GM19452 (cell line): Measurements from ENCODE around the gene PM20D1.
"Not testable (repeated sequence)": the region's sequence is repeated elsewhere in the genome, so short reads cannot be mapped to it uniquely, and the experiment has no call there.

Source experiments
- ATAC-seq: cut with Tn5 transposase; IDR thresholded peaks from one replicate; pipeline ENCODE4 v1.9.1; 2021; ENCODE audit not compliant: unreplicated experiment

Gene PM20D1, protein sequence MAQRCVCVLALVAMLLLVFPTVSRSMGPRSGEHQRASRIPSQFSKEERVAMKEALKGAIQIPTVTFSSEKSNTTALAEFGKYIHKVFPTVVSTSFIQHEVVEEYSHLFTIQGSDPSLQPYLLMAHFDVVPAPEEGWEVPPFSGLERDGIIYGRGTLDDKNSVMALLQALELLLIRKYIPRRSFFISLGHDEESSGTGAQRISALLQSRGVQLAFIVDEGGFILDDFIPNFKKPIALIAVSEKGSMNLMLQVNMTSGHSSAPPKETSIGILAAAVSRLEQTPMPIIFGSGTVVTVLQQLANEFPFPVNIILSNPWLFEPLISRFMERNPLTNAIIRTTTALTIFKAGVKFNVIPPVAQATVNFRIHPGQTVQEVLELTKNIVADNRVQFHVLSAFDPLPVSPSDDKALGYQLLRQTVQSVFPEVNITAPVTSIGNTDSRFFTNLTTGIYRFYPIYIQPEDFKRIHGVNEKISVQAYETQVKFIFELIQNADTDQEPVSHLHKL

DNA sequence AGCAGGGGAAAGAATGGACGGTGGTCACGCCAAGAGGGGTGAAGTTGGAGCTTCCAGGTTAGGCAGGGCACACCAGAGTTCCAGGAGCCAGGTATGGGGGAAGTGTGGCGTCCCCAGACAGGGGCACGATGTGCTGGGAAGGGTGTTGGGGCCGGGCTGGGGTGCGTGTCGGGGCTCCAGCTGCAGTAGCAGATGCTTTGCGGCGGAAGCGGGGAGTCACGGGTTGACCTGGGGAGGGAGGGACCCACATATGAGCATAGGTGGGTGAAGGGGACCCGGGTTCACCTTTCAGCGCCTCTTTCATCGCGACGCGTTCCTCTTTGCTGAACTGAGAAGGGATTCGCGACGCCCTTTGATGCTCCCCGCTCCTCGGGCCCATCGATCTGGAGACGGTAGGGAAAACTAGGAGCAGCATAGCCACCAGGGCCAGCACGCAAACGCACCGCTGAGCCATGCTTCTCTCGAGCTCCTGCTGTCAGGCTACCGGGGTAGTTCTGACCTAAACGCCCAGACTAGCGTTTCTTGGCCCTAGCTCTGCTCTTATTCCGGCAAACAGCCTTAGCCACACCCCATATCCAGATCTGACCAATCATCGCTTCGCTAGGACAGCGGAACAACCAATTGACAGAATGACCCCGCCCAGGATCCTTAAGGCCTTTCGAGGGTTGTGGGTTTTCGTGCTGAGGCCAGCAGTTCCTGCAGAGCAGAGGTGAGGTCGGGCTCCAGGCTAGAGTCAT lies at the start of gene PM20D1:
TSS of gene PM20D1 (minus strand) at position 514 of the 737 bp plus-strand sequence. CDS start at position 454, 60 bp downstream.
- ATAC-seq: peak; percentile 85

DNA sequence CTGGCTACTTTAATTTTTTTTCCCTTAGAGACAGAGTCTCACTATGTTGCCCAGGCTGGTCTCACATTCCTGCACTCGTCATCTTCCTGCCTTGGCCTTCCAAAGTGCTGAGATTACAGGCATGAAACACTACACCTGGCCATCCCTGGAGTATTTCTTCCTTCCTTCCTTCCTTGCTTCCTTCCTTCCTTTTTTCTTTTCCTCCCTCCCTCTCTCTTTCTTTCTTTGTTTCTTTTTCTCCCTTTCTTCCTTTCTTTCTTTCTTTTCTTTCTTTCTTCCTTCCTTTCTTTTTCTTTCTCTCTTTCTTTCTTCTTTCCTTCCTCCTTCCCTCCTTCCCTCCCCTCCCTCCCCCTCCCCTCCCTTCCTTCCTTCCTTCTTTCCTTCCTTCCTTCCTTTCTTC lies 46.4 kb upstream of the PM20D1 start:
- no peak for ATAC-seq

DNA sequence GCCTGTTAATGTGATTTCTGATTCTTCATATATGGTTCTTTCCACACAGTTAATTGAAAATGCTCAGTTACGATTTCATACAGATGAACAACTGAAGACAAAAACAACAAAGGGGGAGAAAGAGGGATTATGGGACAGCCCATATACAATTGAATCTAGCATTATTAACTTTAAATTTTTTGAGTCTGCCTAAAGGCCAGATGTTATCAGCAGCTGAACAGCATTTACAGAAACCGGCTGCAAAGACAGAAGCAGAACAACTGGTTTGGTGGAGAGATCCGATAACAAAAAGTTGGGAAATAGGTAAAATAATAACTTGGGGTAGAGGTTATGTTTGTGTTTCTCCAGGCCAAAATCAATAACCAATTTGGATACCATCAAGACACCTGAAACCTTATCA lies 44.2 kb upstream of the PM20D1 start:
- ATAC-seq: not testable (repeated sequence)

DNA sequence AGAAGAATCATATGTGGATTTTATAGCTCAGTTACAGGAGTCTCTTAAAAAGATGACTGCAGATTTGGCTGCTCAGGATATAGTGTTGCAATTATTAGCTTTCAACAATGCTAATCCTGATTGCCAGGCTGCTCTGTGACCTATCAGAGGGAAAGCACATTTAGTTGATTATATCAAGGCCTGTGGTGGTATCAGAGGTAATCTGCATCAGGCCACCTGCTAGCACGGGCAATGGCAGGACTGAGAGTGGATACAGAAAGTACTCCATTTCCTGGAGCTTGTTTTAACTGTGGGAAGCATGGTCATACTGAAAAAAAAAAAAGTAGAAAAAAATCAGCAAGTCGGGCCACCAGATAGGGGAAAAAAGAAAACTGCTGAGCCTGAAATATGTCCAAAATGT lies 42.2 kb upstream of the PM20D1 start:
- ATAC-seq: not testable (repeated sequence)

DNA sequence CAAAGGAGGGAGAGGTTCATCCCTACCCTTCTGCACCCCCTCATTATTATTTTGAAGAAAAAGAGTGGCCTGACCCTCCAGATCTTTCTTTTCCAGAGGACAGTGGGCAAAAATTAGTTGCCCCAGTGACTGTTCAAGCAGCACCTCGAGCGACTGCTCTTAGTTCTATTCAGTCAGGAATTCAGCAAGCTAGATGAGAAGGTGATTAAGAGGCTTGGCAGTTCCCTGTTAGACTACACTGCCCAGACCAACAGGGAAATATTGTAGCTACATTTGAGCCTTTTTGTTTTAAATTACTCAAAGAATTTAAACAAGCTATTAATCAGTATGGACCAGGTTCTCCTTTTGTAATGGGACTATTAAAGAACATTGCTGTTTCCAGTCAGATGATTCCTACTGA lies 41.5 kb upstream of the PM20D1 start:
- not testable (repeated sequence) for ATAC-seq

DNA sequence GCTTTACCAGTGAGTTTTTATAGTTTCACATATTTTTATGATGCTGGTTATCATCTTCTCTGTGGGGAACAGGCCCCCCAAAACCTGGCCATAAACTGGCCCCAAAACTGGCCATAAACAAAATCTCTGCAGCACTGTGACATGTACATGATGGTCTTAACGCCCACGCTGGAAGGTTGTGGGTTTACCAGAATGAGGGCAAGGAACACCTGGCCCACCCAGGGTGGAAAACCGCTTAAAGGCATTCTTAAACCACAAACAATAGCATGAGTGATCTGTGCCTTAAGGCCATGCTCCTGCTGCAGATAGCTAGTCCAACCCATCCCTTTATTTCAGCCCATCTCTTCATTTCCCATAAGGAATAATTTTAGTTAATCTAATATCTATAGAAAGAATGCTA lies 40.7 kb upstream of the PM20D1 start:
- ATAC-seq: not testable (repeated sequence)

DNA sequence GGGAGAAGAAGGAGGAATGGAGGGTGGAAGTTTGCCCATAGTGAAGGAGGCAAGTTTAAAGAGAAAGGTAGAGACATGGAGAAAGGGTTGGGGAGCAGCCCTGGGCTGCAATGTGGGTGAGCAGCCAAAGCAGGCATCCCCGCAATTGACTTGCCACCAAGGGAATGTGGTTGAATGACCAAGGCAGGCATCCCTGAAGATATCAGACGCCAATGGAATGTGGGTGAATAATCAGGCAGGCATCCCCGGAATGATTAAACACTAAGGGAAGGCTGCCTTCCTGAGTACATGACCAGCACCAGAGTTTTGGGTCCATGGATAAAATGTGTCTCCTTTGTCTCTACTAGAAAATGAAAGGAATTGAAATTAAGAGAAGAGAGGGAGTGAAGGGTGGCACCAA lies 39.8 kb upstream of the PM20D1 start:
- ATAC-seq: not testable (repeated sequence)

DNA sequence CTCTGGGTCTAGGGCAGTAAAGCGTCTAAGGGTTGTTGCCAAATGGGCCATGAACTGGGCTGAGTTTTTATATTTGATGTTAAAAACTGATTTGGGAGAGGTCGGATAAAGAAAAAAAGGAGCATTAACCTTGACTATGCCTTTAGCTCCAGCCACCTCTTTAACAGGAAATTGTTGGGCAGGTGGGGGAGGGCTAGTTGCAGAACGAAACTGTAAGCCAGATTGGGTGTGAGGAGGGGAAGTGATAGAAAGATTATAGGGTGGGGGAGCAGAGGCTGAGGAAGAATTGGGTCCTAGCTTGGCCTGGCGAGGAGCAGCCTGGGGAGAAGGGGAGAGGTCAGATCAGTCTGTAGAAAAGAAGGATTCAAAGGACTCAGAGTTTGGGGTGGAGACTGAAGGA lies 39.1 kb upstream of the PM20D1 start:
- ATAC-seq: not testable (repeated sequence)

DNA sequence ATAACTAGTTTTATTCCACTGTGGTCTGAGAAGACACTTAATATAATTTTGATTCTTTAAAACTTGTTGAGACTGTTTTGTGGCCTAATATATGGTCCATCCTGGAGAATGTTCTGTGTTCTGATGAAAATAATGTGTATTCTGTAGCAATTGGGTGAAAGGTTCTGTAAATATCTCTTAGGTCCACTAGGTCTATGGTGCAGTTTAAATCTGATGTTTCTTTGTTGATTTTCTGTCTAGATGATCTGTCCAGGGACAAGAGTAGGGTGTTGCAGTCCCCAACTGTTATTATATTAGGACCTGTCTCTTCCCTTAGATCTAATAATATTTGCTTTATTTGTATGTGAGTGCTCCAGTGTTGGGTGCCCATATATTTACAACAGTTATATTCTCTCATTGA lies 33.9 kb upstream of the PM20D1 start:
- ATAC-seq: no peak

DNA sequence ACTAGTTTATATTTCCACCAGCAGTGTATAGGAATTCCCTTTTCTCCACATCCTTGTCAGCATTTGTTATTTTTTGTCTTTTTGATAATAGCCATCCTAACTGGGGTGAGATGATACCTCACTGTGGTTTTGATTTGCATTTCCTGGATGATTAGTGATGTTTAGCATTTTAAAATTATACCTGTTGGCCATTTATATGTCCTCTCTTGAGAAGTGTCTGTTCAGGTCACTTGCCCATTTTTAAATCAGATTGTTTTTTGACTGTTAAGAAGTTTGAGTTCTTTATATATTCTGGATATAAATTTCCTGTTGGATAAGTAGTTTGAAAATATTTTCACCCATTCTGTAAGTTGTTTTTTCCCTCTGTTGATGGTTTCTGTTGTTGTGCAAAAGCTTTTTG lies 31.0 kb upstream of the PM20D1 start:
- ATAC-seq: no peak

DNA sequence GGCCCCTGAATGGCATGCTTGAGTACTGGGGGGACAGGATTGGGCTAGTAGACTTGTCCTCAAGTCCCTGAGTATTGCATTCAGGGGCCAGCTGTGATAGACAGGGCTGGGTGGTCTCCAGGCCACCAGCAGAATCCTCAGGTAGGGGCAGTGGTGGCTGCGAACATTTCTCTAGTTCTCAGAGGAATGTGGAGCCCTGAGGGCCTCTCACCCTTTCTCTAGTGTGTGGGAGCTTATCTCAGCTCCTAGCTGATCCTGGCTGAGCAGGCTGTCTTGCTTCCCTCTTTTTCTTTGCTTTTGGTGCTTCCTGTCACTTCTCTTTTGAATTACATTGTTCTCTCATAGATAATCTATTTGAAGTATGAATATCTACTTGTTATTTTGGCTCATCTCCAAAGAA lies 30.0 kb upstream of the PM20D1 start:
- ATAC-seq: no peak

DNA sequence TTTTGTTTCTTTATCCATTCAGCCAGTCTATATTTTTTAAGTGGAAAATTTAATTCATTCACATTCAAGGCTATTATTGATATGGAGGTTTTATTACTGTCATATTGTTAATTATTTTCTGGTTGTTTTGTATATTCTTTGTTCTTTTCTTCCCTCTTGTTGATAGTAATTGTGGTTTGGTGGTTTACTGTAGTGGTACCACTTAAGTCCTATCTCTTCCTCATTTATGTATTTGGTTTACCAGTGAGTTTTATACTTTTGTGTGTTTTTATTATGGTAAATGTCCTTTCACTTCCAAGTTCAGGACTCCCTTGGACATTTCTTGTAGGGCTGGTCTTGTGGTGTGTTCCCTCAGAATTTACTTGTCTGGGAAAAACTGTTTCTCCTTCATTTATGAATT lies 28.1 kb upstream of the PM20D1 start:
- no peak for ATAC-seq

DNA sequence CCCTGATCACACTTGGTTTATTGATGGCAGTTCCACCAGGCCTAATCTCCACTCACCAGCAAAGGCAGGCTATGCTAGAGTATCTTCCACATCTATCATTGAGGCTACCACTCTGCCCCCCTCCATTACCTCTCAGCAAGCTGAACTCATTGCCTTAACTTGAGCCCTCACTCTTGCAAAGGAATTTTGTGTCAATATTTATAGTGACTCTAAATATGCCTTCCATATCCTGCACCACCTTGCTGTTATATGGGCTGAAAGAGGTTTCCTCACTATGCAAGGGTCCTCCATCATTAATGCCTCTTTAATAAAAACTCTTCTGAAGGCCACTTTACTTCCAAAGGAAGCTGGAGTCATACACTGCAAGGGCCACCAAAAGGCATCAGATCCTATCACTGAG lies 23.2 kb upstream of the PM20D1 start:
- ATAC-seq: not testable (repeated sequence)

DNA sequence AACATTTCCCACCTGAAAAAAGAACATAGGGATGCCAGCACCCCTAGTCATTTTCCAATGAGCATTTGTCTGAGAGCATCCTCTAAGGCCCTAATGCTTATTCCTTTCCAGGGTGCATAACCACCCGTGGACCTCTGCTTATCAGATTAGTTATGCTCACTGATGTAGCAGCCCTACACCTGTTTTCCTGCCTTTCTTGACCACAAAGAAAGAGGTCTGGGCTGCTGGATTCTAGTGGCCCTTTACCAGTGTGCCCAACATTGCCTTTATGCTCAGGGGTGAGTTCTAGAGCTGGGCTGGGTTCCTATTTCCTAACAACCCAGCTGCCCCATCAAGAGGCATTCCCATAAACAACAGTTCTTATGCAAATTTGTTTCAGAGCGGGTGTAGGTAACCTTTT lies 20.3 kb upstream of the PM20D1 start:
- no peak for ATAC-seq

DNA sequence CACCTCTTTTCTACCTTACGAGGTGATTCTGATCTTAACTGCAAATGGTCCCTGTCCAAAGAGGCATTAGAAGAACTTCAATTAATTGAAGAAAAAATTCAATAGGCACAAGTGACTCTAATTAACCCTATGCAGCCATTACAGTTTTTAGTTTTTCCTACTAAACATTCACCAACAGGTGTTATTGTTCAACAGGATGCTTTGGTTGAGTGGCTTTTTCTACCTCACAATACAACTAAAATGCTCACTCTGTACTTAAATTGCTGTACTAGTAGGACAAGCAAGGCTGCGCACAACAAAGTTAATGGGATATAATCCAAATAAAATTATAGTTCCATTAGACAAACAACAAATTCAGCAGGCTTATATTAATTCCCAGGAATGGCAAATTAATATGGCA lies 11.6 kb upstream of the PM20D1 start:
- ATAC-seq: no peak

DNA sequence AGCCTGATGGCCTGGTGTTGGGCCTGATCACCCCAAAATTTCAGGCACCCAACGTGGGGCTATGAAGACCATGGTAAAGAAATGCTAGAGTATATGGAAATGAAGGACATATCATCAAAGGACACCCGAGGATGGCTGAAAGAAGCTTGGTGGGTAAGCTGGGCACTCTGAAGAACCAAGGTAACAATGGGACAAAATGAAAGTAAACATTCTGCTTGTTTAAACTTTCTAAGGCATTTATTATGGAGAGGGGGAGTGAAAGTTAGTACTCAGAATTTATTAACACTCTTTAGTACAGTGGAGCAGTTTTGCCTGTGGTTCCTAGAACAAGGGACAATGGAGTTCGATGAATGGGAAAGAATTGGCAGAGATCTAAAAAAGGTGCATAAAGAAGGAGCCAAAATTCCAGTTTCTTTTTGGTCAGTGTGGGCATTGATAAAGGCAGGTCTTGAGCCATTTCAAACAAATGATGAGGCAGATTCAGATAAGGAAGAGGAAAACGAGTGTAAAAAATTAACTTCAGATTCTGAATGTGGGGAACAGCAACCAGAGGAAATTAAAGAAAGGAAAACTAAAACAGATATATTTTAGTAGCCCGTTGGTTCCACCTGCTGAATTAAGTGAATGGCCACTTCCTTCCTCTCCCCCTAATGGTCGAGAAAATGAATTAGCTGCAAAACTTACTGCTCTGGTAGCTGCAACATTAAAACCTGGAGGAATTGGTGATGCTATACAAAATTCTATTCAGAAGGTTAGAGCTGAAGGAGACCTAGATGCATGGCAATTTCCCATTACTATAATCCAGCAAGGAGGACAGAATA lies 8.4 kb upstream of the PM20D1 start:
- ATAC-seq: no peak

DNA sequence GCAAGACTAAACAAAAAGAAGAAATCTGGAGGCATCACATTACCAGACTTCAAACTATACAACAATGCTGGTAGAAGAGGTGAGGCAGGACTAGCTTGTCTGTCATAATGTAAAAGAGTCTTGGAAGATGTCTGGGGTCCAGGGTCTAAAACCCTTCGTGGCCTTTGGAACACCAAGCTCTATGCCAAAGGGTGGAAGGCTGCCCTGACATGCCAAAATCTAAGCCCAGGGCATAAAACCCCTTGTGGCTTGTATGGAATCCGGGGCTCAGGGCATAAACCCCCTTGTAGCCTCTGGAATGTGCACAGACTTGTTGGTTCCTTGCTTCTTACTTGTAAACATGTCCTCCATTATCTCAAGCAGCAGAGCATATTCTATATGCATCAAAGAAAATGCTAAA lies 7.6 kb upstream of the PM20D1 start:
- not testable (repeated sequence) for ATAC-seq

DNA sequence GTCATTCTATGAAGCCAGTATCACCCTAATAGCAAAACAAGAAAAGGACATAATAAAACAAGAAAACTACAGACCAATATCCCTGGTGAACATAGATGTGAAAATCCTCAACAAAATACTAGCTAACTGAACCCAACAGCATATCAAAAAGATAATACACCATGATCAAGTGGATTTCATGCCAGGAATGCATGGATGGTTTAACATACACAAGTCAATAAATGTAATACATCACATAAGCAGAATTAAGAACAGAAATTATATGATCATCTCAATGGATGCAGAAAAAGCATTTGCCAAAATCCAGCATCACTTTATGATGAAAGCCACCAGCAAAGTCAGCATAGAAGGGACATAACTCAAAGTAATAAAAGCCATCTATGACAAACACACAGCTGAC lies 6.5 kb upstream of the PM20D1 start:
- ATAC-seq: no peak

DNA sequence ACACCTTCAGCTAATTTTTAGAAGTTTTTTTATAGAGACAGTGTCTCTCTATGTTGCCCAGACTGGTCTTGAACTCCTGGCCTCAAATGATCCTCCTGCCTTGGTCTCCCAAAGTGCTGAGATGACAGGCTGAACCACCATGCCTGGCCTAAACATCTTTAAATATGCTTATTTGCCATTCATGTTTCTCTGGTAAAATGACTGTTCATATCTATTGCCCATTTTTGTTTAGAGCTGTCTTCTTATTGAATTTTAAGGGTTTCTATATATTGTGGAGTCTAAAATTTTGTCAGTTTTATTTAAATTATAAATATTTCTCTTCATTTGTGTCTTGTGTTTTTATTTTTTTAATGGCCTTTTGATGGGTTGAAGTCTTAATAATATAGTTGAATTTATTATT lies 3.0 kb upstream of the PM20D1 start:
- no peak for ATAC-seq

DNA sequence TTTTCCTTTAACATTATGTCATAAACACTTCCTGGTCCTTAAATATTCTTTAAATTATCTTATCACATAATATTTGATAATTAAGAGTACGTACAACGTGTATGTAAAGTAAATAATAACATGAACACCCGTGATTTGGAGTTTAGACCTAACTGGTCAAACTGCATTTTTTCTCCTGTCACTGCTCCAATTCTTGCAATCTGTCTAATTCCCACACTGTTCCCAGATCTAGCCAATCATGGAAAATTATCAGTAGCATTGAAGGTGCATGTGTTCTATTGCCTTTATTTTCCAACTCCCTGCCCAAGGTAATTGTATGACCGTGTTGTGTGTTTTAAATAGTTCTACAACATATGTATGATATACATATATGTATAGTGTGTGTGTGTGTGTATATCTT lies 2.1 kb upstream of the PM20D1 start:
- no peak for ATAC-seq
